Cardiac fibroblast (primary cell): ENCODE results near the gene HDAC1.
"Not testable (repeated sequence)": the region's sequence is repeated elsewhere in the genome, so short reads cannot be mapped to it uniquely, and the experiment has no call there.

Experiments
- DNase-seq, 2 donors: peaks; one replicate each; pipeline versions ENCODE4 v3.0.0 to v3.0.0-alpha.2; 2010; ENCODE audit warnings: low read depth in 2 of 2
- H3K4me3 ChIP-seq, 2 donors: replicated peaks in 1 of 2; 1 replicate in 1 of 2; 2 replicates in 1 of 2; pipeline ENCODE4 v1.5.1; 2011; ENCODE audit warnings: low read depth in 2 of 2, low read length in 2 of 2, mild to moderate bottlenecking in 2 of 2, moderate library complexity in 1 of 2
- TF ChIP-seq, protein P1 (sequence below): IDR thresholded peaks from one replicate; pipeline ENCODE4 v1.5.1; 2011; ENCODE audit warnings: low read depth, mild to moderate bottlenecking, low read length, inconsistent platforms

The HDAC1 gene

DNA sequence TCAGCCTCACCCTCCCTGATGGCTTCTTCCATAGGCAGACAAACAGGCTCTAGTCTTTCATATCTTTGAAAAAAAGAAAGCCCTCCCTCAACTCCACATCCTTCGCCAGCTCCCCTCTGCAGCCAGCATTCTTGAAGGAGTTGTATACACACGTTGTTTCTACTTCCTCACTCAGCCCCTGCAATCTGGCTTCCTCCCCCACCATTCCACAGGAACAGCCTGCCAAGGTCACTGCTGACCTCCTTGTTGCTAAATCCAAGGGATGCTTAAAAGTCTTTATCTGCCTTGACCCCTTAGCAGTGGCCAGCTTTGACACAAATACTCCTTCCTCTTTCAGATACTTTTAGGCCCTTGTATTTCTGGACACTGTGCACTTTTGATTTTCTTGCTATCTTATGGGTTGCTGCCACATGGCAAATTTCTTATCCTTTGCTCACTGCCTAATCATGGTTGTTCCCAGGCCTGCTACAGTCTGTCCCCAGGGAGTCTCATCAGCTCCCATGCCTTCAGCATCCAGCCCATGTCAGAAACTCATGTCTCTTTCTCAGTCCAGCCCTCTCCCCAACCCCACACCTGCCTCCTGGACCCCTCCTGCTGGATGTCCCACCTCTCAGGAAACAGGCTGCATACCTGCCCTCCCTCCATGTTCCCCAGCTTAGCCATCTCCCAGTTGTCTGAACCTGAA, 62.1 kb downstream of the HDAC1 start:
- H3K4me3 ChIP-seq: no peak overlapping the region
- peak; percentile 73 to 96 for DNase-seq
- TF ChIP-seq, protein P1, sequence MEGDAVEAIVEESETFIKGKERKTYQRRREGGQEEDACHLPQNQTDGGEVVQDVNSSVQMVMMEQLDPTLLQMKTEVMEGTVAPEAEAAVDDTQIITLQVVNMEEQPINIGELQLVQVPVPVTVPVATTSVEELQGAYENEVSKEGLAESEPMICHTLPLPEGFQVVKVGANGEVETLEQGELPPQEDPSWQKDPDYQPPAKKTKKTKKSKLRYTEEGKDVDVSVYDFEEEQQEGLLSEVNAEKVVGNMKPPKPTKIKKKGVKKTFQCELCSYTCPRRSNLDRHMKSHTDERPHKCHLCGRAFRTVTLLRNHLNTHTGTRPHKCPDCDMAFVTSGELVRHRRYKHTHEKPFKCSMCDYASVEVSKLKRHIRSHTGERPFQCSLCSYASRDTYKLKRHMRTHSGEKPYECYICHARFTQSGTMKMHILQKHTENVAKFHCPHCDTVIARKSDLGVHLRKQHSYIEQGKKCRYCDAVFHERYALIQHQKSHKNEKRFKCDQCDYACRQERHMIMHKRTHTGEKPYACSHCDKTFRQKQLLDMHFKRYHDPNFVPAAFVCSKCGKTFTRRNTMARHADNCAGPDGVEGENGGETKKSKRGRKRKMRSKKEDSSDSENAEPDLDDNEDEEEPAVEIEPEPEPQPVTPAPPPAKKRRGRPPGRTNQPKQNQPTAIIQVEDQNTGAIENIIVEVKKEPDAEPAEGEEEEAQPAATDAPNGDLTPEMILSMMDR: no peak

DNA sequence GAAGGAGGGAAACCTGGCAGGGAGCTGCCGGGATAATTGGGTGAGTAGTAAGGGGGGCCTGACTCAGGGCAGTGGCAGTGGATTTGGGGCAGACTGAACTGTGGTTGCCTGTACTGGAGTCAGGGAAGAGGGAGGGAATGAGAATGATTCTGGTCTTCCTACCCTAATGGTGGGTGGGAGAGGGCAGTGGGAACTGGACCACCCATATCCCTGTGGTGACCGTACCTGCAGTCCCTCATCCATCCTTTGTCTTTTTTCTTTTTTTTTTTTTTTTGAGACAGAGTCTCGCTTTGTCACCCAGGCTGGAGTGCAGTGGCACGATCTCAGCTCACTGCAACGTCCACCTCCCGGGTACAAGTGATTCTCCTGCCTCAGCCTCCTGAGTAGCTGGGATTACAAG, 63.9 kb downstream of the HDAC1 start:
- not testable (repeated sequence) for DNase-seq, H3K4me3 ChIP-seq

DNA sequence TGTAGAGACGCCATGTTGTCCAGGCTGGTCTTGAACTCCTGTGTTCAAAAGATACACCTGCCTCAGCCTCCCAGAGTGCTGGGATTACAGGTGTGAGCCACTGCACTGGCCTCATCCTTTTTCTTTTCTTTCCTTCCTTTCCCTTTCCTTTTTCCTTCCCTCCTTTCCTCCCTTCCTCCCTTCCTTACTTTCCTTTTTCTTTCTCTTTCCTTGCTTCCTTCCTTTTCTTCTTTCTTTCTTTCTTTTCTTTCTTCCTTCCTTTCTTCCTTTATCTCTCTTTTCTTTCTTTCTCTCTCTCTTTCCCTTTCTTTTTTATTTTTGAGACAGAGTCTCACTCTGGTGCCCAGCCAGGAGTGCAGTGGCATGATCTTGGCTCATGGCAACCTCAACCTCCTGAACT, 64.6 kb downstream of the HDAC1 start:
- no peak for DNase-seq
- TF ChIP-seq, protein P1: no peak
- no peak overlapping the region for H3K4me3 ChIP-seq

DNA sequence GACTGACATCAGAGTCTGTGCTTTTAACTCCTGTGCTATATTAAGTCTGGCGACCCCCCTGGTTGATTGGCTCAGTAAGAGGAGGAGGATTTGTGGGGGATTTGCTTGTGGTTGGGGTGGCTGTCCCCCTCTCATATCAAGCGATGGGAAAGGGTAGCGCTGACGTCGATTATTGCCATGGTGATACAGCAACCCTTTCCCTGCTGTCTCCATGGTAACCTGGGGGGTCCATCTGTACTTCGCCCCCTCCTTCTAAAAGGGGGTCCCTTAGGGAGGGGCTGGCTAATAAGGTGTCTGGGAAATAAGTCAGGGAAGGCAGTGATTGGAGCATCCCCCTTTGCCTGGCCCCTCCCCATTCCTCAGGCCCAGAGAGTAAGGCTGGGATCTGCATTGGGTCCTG, 65.7 kb downstream of the HDAC1 start:
- TF ChIP-seq, protein P1: no peak
- H3K4me3 ChIP-seq: no peak overlapping the region
- no peak for DNase-seq

DNA sequence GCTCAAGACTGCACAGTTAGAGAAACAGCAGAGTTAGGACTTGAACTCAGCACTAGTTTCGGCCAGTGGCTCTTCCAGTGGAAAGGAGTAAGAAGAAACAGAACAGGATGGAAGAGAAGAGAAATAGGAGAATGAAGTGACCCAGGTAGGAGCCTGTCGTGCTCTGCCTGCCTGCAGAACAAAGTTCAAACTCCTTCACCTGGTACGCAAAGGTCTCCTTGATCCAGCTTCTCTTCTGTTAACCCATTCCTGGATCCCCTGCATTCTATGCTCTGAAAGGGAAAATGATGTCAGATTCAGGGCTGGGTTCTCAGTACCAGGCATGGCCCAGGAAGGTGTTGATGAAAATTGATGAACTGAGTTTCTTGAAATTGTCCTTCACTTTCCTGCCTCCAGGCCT, 66.6 kb downstream of the HDAC1 start:
- TF ChIP-seq, protein P1: no peak
- no peak for DNase-seq

DNA sequence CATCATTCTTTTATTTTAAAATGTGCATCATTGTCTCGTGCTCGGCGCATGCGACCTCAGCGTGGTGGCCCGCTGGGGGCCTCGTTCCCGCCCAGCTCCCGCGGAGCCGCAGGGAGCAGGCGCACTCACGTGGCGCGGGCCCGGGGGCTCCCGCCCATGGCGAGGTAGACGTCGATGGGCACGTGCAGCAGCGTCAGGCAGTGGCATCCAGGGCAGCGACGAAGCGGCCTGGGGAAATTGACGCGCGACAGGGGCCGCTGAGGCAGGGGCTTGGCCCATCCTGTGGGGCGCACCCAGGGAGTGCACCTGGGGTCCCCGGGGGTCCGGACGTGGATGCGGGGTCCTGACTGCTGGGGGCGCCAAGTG, 69.4 kb downstream of the HDAC1 start:
- TF ChIP-seq, protein P1: no peak
- no peak overlapping the region for H3K4me3 ChIP-seq

More for the DNA sequence above, 66.6 kb downstream of the HDAC1 start:
- no peak overlapping the region for H3K4me3 ChIP-seq

DNA sequence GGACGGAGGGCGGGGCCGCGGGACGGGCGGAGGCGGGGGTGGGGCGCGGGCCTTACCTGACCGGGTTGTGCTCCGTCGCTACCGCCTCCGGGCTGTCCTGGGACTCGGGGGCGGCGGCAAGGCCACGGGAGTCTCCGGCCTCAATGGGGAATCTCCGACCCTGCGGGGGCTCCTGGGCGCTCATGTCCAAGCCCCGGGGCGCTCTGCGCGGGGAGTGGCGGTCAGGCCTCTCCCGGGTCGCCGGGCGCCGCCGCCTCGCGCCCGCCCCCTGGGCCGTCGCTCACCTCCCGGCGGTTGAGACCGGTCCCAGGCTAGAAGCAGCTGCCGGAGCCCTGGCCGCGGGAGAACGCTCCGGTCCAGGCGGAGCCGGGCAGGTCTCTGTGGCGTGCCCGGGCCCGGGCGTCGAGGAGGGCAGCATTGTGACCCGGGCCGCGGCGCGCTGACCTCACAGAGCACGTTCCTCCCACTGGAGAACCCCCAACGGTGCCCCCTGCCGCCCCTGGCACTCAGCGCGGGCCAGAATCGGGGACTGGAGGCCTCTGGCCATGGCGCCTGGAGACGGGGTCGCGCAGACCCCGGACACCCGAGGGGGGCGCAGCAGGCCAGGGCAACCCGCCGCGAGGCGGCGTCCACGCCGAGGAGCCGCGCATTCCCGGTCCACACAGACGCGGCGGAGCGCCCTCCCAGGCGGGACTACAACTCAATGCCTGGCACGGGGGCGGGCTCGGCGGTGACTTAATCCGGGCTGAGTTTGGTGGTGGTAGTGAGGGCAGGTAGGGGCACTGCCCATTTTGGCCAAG, 70.0 kb downstream of the HDAC1 start:
- peak; percentile 27 to 51 for DNase-seq
- peak overlapping the region; percentile 5 to 28 for H3K4me3 ChIP-seq

More for the DNA sequence above, 69.4 kb downstream of the HDAC1 start:
- DNase-seq: no peak

More for the DNA sequence above, 70.0 kb downstream of the HDAC1 start:
- TF ChIP-seq, protein P1: peak; percentile 20
